Mammary epithelial cell (primary cell): Measurements from ENCODE around the gene ABCC12.

Experiments
- EZH2 ChIP-seq: IDR thresholded peaks from 2 replicates; pipeline ENCODE4 v1.6.1; 2012; ENCODE audit warnings: low read length, inconsistent platforms, borderline replicate concordance
- TF ChIP-seq, protein P1 (sequence below), 2 donors: IDR thresholded peaks in 1 of 2; conservative IDR thresholded peaks in 1 of 2; 2 replicates each; pipeline ENCODE4 v1.5.1; 2011 to 2012; ENCODE audit warnings: inconsistent platforms in 2 of 2, low read length in 2 of 2, mild to moderate bottlenecking in 2 of 2, control low read depth in 1 of 2, low read depth in 1 of 2; ENCODE audit not compliant: insufficient read depth in 1 of 2; ENCODE audit errors: extremely low read depth in 1 of 2

DNA sequence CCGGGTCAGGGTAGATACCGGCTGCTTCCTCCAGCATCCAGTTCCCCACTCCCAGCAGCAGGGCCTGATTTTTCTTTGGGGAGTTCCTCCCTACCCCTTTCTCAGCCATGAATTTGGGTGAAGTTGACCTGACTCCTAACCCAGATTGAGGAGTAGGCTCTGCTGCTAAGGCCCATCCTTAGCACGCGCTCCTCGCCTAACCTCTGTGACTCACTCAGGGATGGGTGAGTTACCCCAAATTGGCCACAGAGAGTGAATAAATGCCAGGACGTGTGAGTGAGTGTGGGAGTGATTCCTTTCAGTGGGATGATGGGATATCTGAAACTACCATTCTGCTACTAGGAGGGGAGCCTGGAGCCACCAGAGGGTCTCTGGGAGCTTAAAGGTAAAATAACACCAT, 28.9 kb upstream of the ABCC12 start:
- TF ChIP-seq, protein P1, sequence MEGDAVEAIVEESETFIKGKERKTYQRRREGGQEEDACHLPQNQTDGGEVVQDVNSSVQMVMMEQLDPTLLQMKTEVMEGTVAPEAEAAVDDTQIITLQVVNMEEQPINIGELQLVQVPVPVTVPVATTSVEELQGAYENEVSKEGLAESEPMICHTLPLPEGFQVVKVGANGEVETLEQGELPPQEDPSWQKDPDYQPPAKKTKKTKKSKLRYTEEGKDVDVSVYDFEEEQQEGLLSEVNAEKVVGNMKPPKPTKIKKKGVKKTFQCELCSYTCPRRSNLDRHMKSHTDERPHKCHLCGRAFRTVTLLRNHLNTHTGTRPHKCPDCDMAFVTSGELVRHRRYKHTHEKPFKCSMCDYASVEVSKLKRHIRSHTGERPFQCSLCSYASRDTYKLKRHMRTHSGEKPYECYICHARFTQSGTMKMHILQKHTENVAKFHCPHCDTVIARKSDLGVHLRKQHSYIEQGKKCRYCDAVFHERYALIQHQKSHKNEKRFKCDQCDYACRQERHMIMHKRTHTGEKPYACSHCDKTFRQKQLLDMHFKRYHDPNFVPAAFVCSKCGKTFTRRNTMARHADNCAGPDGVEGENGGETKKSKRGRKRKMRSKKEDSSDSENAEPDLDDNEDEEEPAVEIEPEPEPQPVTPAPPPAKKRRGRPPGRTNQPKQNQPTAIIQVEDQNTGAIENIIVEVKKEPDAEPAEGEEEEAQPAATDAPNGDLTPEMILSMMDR (conservative IDR thresholded peaks at IDR 0.05 in 1 of 2, IDR thresholded peaks at IDR 0.05 in 1 of 2; ENCODE audit: extremely low read depth in 1 of 2, insufficient read depth in 1 of 2, low read depth in 1 of 2, low read length in 2 of 2), result no peak
- TF ChIP-seq EZH2, result no peak
